Measurements from ENCODE around the gene UNC93A.

UNC93A gene

DNA sequence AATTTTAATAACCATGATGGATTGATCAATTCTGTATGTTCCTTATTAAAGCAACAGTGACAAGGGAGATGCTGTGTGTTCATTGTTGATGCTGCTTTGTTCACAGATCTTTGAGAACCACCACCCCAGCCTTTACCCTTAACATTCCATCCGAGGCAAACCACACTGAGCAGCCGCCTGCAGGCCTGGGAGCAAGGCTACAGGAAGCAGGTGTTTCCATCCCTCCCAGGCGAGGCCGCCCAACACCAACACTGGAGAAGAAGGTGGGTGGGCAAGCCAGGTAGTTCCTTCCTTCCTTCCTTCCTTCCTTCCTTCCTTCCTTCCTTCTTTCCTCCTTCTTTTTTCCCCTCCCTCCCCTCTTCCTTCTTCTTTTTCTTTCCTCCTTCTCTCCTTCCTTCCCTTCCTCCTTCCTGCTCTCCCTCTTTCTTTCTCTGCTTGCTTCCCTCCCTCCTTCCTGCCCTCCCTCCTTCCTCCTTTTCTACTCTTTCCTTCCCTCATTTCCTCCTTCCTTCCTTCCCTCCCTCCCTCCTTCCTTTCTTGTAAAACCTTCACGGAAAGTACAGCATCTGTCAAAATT lies 47.5 kb downstream of the UNC93A start:
- TF ChIP-seq, protein P1, sequence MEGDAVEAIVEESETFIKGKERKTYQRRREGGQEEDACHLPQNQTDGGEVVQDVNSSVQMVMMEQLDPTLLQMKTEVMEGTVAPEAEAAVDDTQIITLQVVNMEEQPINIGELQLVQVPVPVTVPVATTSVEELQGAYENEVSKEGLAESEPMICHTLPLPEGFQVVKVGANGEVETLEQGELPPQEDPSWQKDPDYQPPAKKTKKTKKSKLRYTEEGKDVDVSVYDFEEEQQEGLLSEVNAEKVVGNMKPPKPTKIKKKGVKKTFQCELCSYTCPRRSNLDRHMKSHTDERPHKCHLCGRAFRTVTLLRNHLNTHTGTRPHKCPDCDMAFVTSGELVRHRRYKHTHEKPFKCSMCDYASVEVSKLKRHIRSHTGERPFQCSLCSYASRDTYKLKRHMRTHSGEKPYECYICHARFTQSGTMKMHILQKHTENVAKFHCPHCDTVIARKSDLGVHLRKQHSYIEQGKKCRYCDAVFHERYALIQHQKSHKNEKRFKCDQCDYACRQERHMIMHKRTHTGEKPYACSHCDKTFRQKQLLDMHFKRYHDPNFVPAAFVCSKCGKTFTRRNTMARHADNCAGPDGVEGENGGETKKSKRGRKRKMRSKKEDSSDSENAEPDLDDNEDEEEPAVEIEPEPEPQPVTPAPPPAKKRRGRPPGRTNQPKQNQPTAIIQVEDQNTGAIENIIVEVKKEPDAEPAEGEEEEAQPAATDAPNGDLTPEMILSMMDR (IDR thresholded peaks at IDR 0.05; ENCODE audit: low read depth, low read length, missing control alignments), result no peak

GRCh38 chr6:167341038-167341583 lies 50.0 kb downstream of the UNC93A start:
- no peak for DNase-seq
- Histone ChIP-seq H3K36me3 (replicated peaks) (no peaks in the 10 kb centered on the region), H3K27ac (no peak overlapping the region), H3K4me3 (ENCODE audit: low read depth, low read length) (no peak overlapping the region), H3K27me3 (replicated peaks) (no peaks in the 10 kb centered on the region)
- in situ Hi-C loops (cut with HindIII; ENCODE audit: low pct_ligation_motif_present, low sequenced_read_pairs), result no loop called here
- TF ChIP-seq, protein P1 (IDR thresholded peaks at IDR 0.05; ENCODE audit: low read depth, low read length, missing control alignments), result no peak

More for the DNA sequence above, 47.5 kb downstream of the UNC93A start:
- DNase-seq, result no peak
- Histone ChIP-seq H3K4me3 (ENCODE audit: low read depth, low read length) (no peak overlapping the region), H3K36me3 (replicated peaks) (no peaks in the 10 kb centered on the region), H3K27ac (no peak overlapping the region), H3K27me3 (replicated peaks) (no peaks in the 10 kb centered on the region)
- in situ Hi-C loops (cut with HindIII; ENCODE audit: low pct_ligation_motif_present, low sequenced_read_pairs), result no loop called here

GRCh38 chr6:167341665-167342655 lies 50.8 kb downstream of the UNC93A start:
- no peak for DNase-seq
- no peaks in the 10 kb centered on the region for H3K27me3 ChIP-seq (replicated peaks)
- no peak overlapping the region for H3K27ac ChIP-seq
- H3K36me3 ChIP-seq (replicated peaks), result no peaks in the 10 kb centered on the region
- TF ChIP-seq, protein P1 (IDR thresholded peaks at IDR 0.05; ENCODE audit: low read depth, low read length, missing control alignments), result no peak
- in situ Hi-C loops (cut with HindIII; ENCODE audit: low pct_ligation_motif_present, low sequenced_read_pairs), result no loop called here
- no peak overlapping the region for H3K4me3 ChIP-seq (ENCODE audit: low read depth, low read length)

GRCh38 chr6:167342879-167343610 lies 51.9 kb downstream of the UNC93A start:
- no peaks in the 10 kb centered on the region for H3K36me3 ChIP-seq (replicated peaks)
- no peak overlapping the region for H3K4me3 ChIP-seq (ENCODE audit: low read depth, low read length)
- TF ChIP-seq, protein P1 (IDR thresholded peaks at IDR 0.05; ENCODE audit: low read depth, low read length, missing control alignments), result no peak
- no peaks in the 10 kb centered on the region for H3K27me3 ChIP-seq (replicated peaks)
- no peak for DNase-seq
- H3K27ac ChIP-seq, result no peak overlapping the region
- in situ Hi-C loops (cut with HindIII; ENCODE audit: low pct_ligation_motif_present, low sequenced_read_pairs), result no loop called here

- no peaks in the 10 kb centered on the region for H3K36me3 ChIP-seq (replicated peaks)
- no peaks in the 10 kb centered on the region for H3K27me3 ChIP-seq (replicated peaks)
- no peak for DNase-seq
- in situ Hi-C loops (cut with HindIII; ENCODE audit: low pct_ligation_motif_present, low sequenced_read_pairs), result no loop called here
- TF ChIP-seq, protein P1 (IDR thresholded peaks at IDR 0.05; ENCODE audit: low read depth, low read length, missing control alignments), result no peak
- no peak overlapping the region for H3K27ac ChIP-seq
- no peak overlapping the region for H3K4me3 ChIP-seq (ENCODE audit: low read depth, low read length)
Measured at GRCh38 chr6:167345348-167345747, 54.2 kb downstream of the UNC93A start.

All from brain microvascular endothelial cell (primary cell).